Karpas-422 (cell line): ENCODE results near the gene ANKRD23. TPM values are rescaled to one million over a fixed set of nuclear protein-coding genes. Genes with fewer than 3 reads are reported as not detected.

Source experiments
- DNase-seq: peaks from one replicate; pipeline ENCODE4 v3.0.0-alpha.2; 2015
- H2AFZ ChIP-seq: fragments of 200-600 bp; sonication (generic); 2 replicates; pipeline ENCODE4 v1.6.1; 2014; ENCODE audit warnings: antibody characterized with exemption, low read length, mixed read lengths
- H3K27ac ChIP-seq: fragments of 200-600 bp; sonication (generic); 2 replicates; pipeline ENCODE4 v1.5.1; 2014; ENCODE audit warnings: mild to moderate bottlenecking, low read length, moderate library complexity
- H3K27me3 ChIP-seq: fragments of 200-600 bp; sonication (generic); 2 replicates; pipeline ENCODE4 v1.6.1; 2014; ENCODE audit warnings: low read length, mixed read lengths
- H3K36me3 ChIP-seq: fragments of 200-600 bp; sonication (generic); 2 replicates; pipeline ENCODE4 v1.6.1; 2014; ENCODE audit warnings: low read length, mixed read lengths; ENCODE audit not compliant: insufficient read depth
- H3K4me1 ChIP-seq: fragments of 200-600 bp; sonication (generic); 2 replicates; pipeline ENCODE4 v1.6.1; 2014; ENCODE audit warnings: mild to moderate bottlenecking, low read length, mixed read lengths
- H3K4me2 ChIP-seq: fragments of 200-600 bp; sonication (generic); 2 replicates; pipeline ENCODE4 v1.6.1; 2014; ENCODE audit warnings: low read length, low read depth, mild to moderate bottlenecking; ENCODE audit not compliant: poor library complexity, severe bottlenecking
- H3K4me3 ChIP-seq: fragments of 200-600 bp; sonication (generic); 2 replicates; pipeline ENCODE4 v1.5.1; 2014; ENCODE audit warnings: mild to moderate bottlenecking, antibody characterized with exemption, low read length, mixed read lengths
- H3K79me2 ChIP-seq: fragments of 200-600 bp; sonication (generic); 2 replicates; pipeline ENCODE4 v1.6.1; 2014; ENCODE audit warnings: mild to moderate bottlenecking, low read length, mixed read lengths
- H3K9ac ChIP-seq: fragments of 200-600 bp; sonication (generic); 2 replicates; pipeline ENCODE4 v1.6.0; 2014; ENCODE audit warnings: low read length
- H3K9me2 ChIP-seq: fragments of 200-600 bp; sonication (generic), shearing (Covaris generic); replicated peaks from 2 replicates; pipeline ENCODE4 v1.6.0; 2014; ENCODE audit warnings: mild to moderate bottlenecking, low read length, moderate library complexity; ENCODE audit not compliant: insufficient read depth
- H3K9me3 ChIP-seq: fragments of 300-700, 200-600 bp; sonication (generic); 2 replicates; pipeline ENCODE4 v1.6.1; 2014; ENCODE audit warnings: low read length, mixed read lengths
- H4K20me1 ChIP-seq: fragments of 200-600 bp; sonication (generic); 2 replicates; pipeline ENCODE4 v1.6.1; 2014; ENCODE audit warnings: mild to moderate bottlenecking, antibody characterized with exemption, low read length, low read depth; ENCODE audit not compliant: insufficient read depth
- total RNA-seq: library from RNA; depleted of rRNA; stranded (reverse); fragments of >200 nt; shearing (Covaris generic); gene quantifications from 2 replicates; pipeline ENCODE4 v1.2.3, GENCODE V29; 2014; ENCODE audit warnings: low replicate concordance

The ANKRD23 gene
- total RNA-seq, 1 experiment from 2014 or later = 1.6 TPM

GRCh38 chr2:96879545-96880040 is 35.8 kb upstream of the ANKRD23 start:
- no peaks in the 10 kb centered on the region for H3K9me2 ChIP-seq

GRCh38 chr2:96878796-96879544 is 35.1 kb upstream of the ANKRD23 start:
- Histone ChIP-seq H3K4me1 (peaks cover 8% of the 10 kb centered on the region), H3K9me2 (no peaks in the 10 kb centered on the region), H2AFZ (no peak overlapping the region), H4K20me1 (no peaks in the 10 kb centered on the region), H3K4me3 (no peak overlapping the region), H3K36me3 (no peaks in the 10 kb centered on the region), H3K27ac (no peak overlapping the region), H3K9me3 (no peaks in the 10 kb centered on the region), H3K27me3 (no peaks in the 10 kb centered on the region), H3K9ac (no peak overlapping the region), H3K4me2 (no peak overlapping the region), H3K79me2 (no peaks in the 10 kb centered on the region)
- DNase-seq = no peak

More at GRCh38 chr2:96879545-96880040, 35.8 kb upstream of the ANKRD23 start:
- DNase-seq = no peak
- Histone ChIP-seq H3K4me1 (peaks cover 2% of the 10 kb centered on the region), H3K4me3 (no peak overlapping the region), H3K27ac (no peak overlapping the region), H3K79me2 (no peaks in the 10 kb centered on the region), H3K36me3 (no peaks in the 10 kb centered on the region), H3K9ac (no peak overlapping the region), H2AFZ (no peak overlapping the region), H4K20me1 (no peaks in the 10 kb centered on the region), H3K4me2 (no peak overlapping the region), H3K9me3 (no peaks in the 10 kb centered on the region), H3K27me3 (no peaks in the 10 kb centered on the region)

GRCh38 chr2:96878171-96878570 is 34.4 kb upstream of the ANKRD23 start:
- no peak overlapping the region for H3K4me3 ChIP-seq
- H3K9me2 ChIP-seq = no peaks in the 10 kb centered on the region
- H2AFZ ChIP-seq = no peak overlapping the region
- no peaks in the 10 kb centered on the region for H3K27me3 ChIP-seq
- H3K4me1 ChIP-seq = peaks cover 14% of the 10 kb centered on the region
- H3K4me2 ChIP-seq = no peak overlapping the region
- H3K36me3 ChIP-seq = no peaks in the 10 kb centered on the region
- no peaks in the 10 kb centered on the region for H4K20me1 ChIP-seq
- no peak overlapping the region for H3K27ac ChIP-seq
- no peak for DNase-seq
- H3K79me2 ChIP-seq = no peaks in the 10 kb centered on the region
- no peaks in the 10 kb centered on the region for H3K9me3 ChIP-seq
- H3K9ac ChIP-seq = no peak overlapping the region

- Histone ChIP-seq H3K9ac (no peak overlapping the region), H3K9me2 (no peaks in the 10 kb centered on the region), H3K9me3 (no peaks in the 10 kb centered on the region), H3K36me3 (no peaks in the 10 kb centered on the region), H3K27me3 (no peaks in the 10 kb centered on the region), H2AFZ (no peak overlapping the region), H3K79me2 (no peaks in the 10 kb centered on the region), H3K4me2 (no peak overlapping the region), H3K27ac (no peak overlapping the region), H3K4me1 (peaks cover 14% of the 10 kb centered on the region), H4K20me1 (no peaks in the 10 kb centered on the region; the same call in 1 of the 2 replicates), H3K4me3 (no peak overlapping the region)
- no peak for DNase-seq
Observed at GRCh38 chr2:96877631-96878092, 33.8 kb upstream of the ANKRD23 start.

- no peak for DNase-seq
- Histone ChIP-seq H3K79me2 (no peaks in the 10 kb centered on the region), H3K9me2 (no peaks in the 10 kb centered on the region), H3K27ac (no peak overlapping the region), H3K4me3 (no peak overlapping the region), H3K9ac (no peak overlapping the region), H3K4me1 (peaks cover 14% of the 10 kb centered on the region), H3K36me3 (no peaks in the 10 kb centered on the region), H3K27me3 (no peaks in the 10 kb centered on the region), H2AFZ (no peak overlapping the region), H4K20me1 (no peaks in the 10 kb centered on the region; the same call in 1 of the 2 replicates), H3K9me3 (no peaks in the 10 kb centered on the region), H3K4me2 (no peak overlapping the region)
Observed at GRCh38 chr2:96877042-96877451, 33.2 kb upstream of the ANKRD23 start.

- peaks cover 14% of the 10 kb centered on the region for H3K4me1 ChIP-seq
- H4K20me1 ChIP-seq = no peaks in the 10 kb centered on the region; the same call in 1 of the 2 replicates
- no peaks in the 10 kb centered on the region for H3K36me3 ChIP-seq
- no peak overlapping the region for H3K27ac ChIP-seq
- H3K9me2 ChIP-seq = no peaks in the 10 kb centered on the region
- H3K4me2 ChIP-seq = no peak overlapping the region
- DNase-seq = no peak
- no peak overlapping the region for H2AFZ ChIP-seq
- H3K4me3 ChIP-seq = no peak overlapping the region
- no peaks in the 10 kb centered on the region for H3K79me2 ChIP-seq
- H3K9ac ChIP-seq = no peak overlapping the region
- H3K9me3 ChIP-seq = no peaks in the 10 kb centered on the region
- H3K27me3 ChIP-seq = no peaks in the 10 kb centered on the region
Observed at GRCh38 chr2:96876269-96877041, 32.6 kb upstream of the ANKRD23 start.

- Histone ChIP-seq H3K9me3 (no peaks in the 10 kb centered on the region), H3K4me3 (no peak overlapping the region), H3K4me2 (no peak overlapping the region)
Observed at GRCh38 chr2:96875498-96876268, 31.9 kb upstream of the ANKRD23 start.

More at GRCh38 chr2:96875498-96876268, 31.9 kb upstream of the ANKRD23 start:
- no peak overlapping the region for H2AFZ ChIP-seq
- peaks cover 14% of the 10 kb centered on the region for H3K4me1 ChIP-seq
- H3K9me2 ChIP-seq = no peaks in the 10 kb centered on the region
- no peak overlapping the region for H3K27ac ChIP-seq
- H3K79me2 ChIP-seq = no peaks in the 10 kb centered on the region
- no peaks in the 10 kb centered on the region for H3K36me3 ChIP-seq
- DNase-seq = no peak
- H4K20me1 ChIP-seq = no peaks in the 10 kb centered on the region; the same call in 1 of the 2 replicates
- H3K9ac ChIP-seq = no peak overlapping the region
- no peaks in the 10 kb centered on the region for H3K27me3 ChIP-seq
